Activated CD8-positive, alpha-beta T cell treated with anti-CD3 and anti-CD28 coated beads for 36 hours (primary cell): ENCODE measurements around the gene TRIM67. TPM values are rescaled to one million over a fixed set of nuclear protein-coding genes. Genes with fewer than 3 reads are reported as not detected.

ENCODE experiments used
- total RNA-seq, 2 experiments: library from RNA; stranded (reverse); gene quantifications; one replicate each; pipeline ENCODE4 v1.2.3, GENCODE V29; 2021

The TRIM67 gene
- total RNA-seq, 2 experiments from 2014 or later, result not detected

Other genes starting within 250 kb of the TRIM67 start
- gene TTC13, start 183.2 kb upstream of the TRIM67 start, total RNA-seq, result 10 to 100 TPM; 13.4 to 15.5 TPM
- gene ARV1, start 183.0 kb upstream of the TRIM67 start, total RNA-seq, result 10 to 100 TPM; 15.2 to 15.3 TPM
- gene FAM89A, start 121.8 kb upstream of the TRIM67 start, total RNA-seq, result 10 to 100 TPM; 11.1 to 14.2 TPM
- 10 to 100 TPM; 56.2 to 59.6 TPM for gene GNPAT, start 79.2 kb downstream of the TRIM67 start, total RNA-seq
- gene EXOC8, start 175.8 kb downstream of the TRIM67 start, total RNA-seq, result 10 to 100 TPM; 12.8 to 13.7 TPM
- 1 to 10 TPM; 6.8 to 7.7 TPM for gene SPRTN, start 176.2 kb downstream of the TRIM67 start, total RNA-seq